Measurements from ENCODE around the gene SNX8. TPM values are rescaled to one million over a fixed set of nuclear protein-coding genes. Genes with fewer than 3 reads are reported as not detected.

The SNX8 gene
- total and polyA plus RNA-seq, 4 donors: 4.1 to 26.5 (median 20.9) TPM

DNA sequence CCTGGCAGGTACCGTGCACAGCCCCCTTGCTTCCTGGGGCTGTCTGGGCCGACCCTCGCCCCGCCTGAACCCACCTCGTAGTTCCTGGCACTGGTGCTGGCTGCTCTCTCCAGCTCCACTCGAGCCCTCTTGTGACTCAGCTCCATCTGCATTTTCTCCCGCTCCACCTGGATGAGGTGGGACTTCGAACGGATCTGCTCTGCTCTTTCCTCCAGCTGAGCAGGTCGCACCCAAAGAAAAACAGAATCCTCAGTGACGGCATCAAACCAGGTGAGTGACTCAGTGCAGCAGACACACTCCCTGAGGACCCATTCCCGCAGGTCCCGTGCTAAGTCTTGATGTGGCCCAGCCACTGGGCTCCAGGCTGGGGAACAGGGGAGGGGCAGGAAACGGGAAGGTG is 88.9 kb downstream of the SNX8 start:
- 91 to 93% methylated on average over 14 of the region's 14 CpGs for WGBS, 2 donors
- DNase-seq (no peak), ATAC-seq (ENCODE audit: low FRiP score) (no peak)
- Histone ChIP-seq H3K27me3 (ENCODE audit: control insufficient read depth in 1 of 2, insufficient read depth in 2 of 2, low read length in 1 of 2) (no peaks in the 10 kb centered on the region), H3K27ac (ENCODE audit: low read depth in 1 of 2, low read length in 2 of 2) (no peak overlapping the region), H3K36me3 (ENCODE audit: control insufficient read depth in 1 of 2, insufficient read depth in 2 of 2, low read length in 1 of 2) (peaks cover 0 to 2% of the 10 kb centered on the region in 2 donors), H3K4me1 (ENCODE audit: control insufficient read depth in 1 of 2, insufficient read depth in 2 of 2, low read length in 2 of 2) (no peaks in the 10 kb centered on the region), H3K9me3 (ENCODE audit: control insufficient read depth, low read length) (no peaks in the 10 kb centered on the region), H3K4me3 (ENCODE audit: low read length in 2 of 2) (no peak overlapping the region)
- intact Hi-C loops (cut with DNase I): no loop called here

DNA sequence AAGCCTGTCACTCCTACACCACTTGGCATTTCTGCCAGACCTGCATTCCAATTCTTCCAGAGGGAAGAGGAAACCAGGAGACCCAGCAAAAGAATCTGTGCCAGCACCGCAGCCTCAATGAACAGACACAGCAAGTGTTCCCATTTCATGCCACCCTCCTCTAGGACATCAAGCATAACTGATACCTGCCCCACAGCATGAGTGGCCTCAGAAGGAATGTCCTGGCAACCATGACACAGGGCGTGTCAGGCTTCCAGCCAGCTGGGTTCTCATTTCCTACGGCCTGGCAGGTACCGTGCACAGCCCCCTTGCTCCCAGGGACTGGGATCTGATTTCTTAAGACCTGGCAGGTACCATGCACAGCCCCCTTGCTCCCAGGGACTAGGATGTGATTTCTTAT is 89.3 kb downstream of the SNX8 start:
- Histone ChIP-seq H3K4me1 (ENCODE audit: control insufficient read depth in 1 of 2, insufficient read depth in 2 of 2, low read length in 2 of 2) (no peaks in the 10 kb centered on the region), H3K27me3 (ENCODE audit: control insufficient read depth in 1 of 2, insufficient read depth in 2 of 2, low read length in 1 of 2) (no peaks in the 10 kb centered on the region), H3K9me3 (ENCODE audit: control insufficient read depth, low read length) (no peaks in the 10 kb centered on the region), H3K36me3 (ENCODE audit: control insufficient read depth in 1 of 2, insufficient read depth in 2 of 2, low read length in 1 of 2) (peaks cover 0 to 2% of the 10 kb centered on the region in 2 donors), H3K4me3 (ENCODE audit: low read length in 2 of 2) (no peak overlapping the region), H3K27ac (ENCODE audit: low read depth in 1 of 2, low read length in 2 of 2) (no peak overlapping the region)
- no peak for ATAC-seq (ENCODE audit: low FRiP score)
- intact Hi-C loops (cut with DNase I): no loop called here
- no peak for DNase-seq
- 84 to 89% methylated on average over 4 of the region's 4 CpGs for WGBS, 2 donors

DNA sequence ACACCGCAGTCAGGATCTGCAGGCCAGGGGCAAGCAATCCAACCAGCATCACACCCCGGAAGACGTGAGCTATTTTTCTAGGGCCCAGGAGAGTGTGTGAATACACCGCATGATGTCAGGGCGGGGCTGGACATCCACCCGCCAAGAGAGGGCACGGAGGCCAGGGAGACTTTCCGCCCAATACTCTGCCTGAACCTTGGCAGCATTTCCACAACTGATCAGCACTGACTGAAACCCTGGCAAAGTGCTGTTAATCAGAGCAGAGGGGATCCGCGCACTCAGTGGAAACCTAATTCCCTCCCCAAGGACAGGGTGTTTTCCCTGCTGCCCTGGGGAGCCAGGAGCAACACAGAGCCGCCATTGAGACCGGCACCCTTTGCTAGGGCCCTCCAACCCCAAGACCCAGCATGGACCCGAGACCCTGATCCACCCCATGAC is 89.7 kb downstream of the SNX8 start:
- H3K4me3 ChIP-seq (ENCODE audit: low read length in 2 of 2): no peak overlapping the region
- DNase-seq (no peak), ATAC-seq (ENCODE audit: low FRiP score) (no peak)
- H3K4me1 ChIP-seq (ENCODE audit: control insufficient read depth in 1 of 2, insufficient read depth in 2 of 2, low read length in 2 of 2): no peaks in the 10 kb centered on the region
- no peak overlapping the region for H3K27ac ChIP-seq (ENCODE audit: low read depth in 1 of 2, low read length in 2 of 2)
- H3K9me3 ChIP-seq (ENCODE audit: control insufficient read depth, low read length): no peaks in the 10 kb centered on the region
- intact Hi-C loops (cut with DNase I): no loop called here
- 93% methylated on average over 13 of the region's 13 CpGs for WGBS, 2 donors
- no peaks in the 10 kb centered on the region for H3K27me3 ChIP-seq (ENCODE audit: control insufficient read depth in 1 of 2, insufficient read depth in 2 of 2, low read length in 1 of 2)
- peaks cover 0 to 2% of the 10 kb centered on the region in 2 donors for H3K36me3 ChIP-seq (ENCODE audit: control insufficient read depth in 1 of 2, insufficient read depth in 2 of 2, low read length in 1 of 2)

DNA sequence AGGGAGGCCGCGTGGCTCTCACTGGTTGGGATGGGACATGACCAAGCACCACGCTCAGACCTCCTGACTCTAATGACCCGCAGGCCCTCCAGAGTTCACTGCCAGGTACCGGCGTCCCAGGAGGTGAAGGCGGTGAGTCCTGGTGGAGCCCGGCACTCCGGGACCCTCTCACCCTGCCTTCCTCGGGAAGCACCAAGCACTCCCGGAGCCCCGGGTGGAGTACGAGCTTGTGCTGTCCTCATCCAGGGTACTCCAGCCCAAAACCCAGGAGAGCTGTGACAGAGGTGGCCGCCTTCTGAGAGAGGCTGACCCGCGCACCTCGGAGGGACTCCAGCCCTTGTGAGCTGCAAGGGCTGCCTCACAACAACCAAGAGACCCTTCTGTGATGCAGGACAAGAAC is 90.9 kb downstream of the SNX8 start:
- no peaks in the 10 kb centered on the region for H3K9me3 ChIP-seq (ENCODE audit: control insufficient read depth, low read length)
- H3K36me3 ChIP-seq (ENCODE audit: control insufficient read depth in 1 of 2, insufficient read depth in 2 of 2, low read length in 1 of 2): peaks cover 0 to 2% of the 10 kb centered on the region in 2 donors
- no peak overlapping the region for H3K27ac ChIP-seq (ENCODE audit: low read depth in 1 of 2, low read length in 2 of 2)
- DNase-seq: no peak
- WGBS, 2 donors: 95% methylated on average over 17 of the region's 17 CpGs
- no peak for ATAC-seq (ENCODE audit: low FRiP score)
- H3K4me3 ChIP-seq (ENCODE audit: low read length in 2 of 2): no peak overlapping the region
- intact Hi-C loops (cut with DNase I): no loop called here
- no peaks in the 10 kb centered on the region for H3K4me1 ChIP-seq (ENCODE audit: control insufficient read depth in 1 of 2, insufficient read depth in 2 of 2, low read length in 2 of 2)
- no peaks in the 10 kb centered on the region for H3K27me3 ChIP-seq (ENCODE audit: control insufficient read depth in 1 of 2, insufficient read depth in 2 of 2, low read length in 1 of 2)

DNA sequence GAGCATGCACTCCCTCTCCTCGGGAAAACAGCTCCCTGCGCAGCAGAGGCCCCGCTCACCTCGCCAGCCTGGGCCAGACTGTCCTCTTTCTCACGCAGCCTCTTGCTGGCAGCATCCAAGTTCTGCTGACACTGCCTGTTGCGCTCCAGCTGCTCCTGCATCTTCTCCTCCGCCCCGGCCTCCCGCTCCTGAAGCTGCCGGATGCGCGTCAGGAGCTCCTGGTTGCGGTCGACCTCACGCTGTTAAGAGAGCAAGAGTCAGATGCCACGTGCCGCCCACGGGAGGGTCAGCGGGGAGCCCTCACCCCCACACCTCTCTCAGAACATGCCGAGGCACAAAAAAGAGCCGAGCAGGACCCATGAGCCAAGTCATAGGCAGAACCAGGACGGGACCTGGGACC is 91.7 kb downstream of the SNX8 start:
- Histone ChIP-seq H3K36me3 (ENCODE audit: control insufficient read depth in 1 of 2, insufficient read depth in 2 of 2, low read length in 1 of 2) (peaks cover 0 to 2% of the 10 kb centered on the region in 2 donors), H3K9me3 (ENCODE audit: control insufficient read depth, low read length) (no peaks in the 10 kb centered on the region), H3K27me3 (ENCODE audit: control insufficient read depth in 1 of 2, insufficient read depth in 2 of 2, low read length in 1 of 2) (no peaks in the 10 kb centered on the region), H3K4me1 (ENCODE audit: control insufficient read depth in 1 of 2, insufficient read depth in 2 of 2, low read length in 2 of 2) (no peaks in the 10 kb centered on the region), H3K27ac (ENCODE audit: low read depth in 1 of 2, low read length in 2 of 2) (no peak overlapping the region), H3K4me3 (ENCODE audit: low read length in 2 of 2) (no peak overlapping the region)
- ATAC-seq (ENCODE audit: low FRiP score): no peak
- DNase-seq: no peak
- intact Hi-C loops (cut with DNase I): no loop called here
- WGBS, 2 donors: 94 to 95% methylated on average over 22 of the region's 22 CpGs

DNA sequence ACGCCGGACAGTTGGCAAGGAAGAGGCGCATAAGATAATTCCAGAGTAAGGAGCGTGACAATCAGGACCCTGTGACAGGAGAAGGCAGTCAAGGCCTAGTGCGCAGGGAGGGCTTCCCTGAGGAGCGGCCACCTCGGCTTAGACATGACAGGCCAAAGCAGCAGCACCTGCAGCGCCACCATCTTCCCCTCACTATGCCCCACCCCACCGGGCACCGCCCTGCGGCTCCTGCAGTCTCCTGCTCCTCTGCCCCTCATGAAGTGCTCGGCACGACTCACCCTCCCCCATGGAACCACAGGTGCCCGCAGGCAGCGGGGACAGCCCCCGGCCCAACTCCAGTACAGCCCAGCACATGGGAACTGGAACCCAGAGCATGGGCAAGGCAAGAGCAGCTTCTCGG is 93.3 kb downstream of the SNX8 start:
- Histone ChIP-seq H3K4me3 (ENCODE audit: low read length in 2 of 2) (no peak overlapping the region), H3K27me3 (ENCODE audit: control insufficient read depth in 1 of 2, insufficient read depth in 2 of 2, low read length in 1 of 2) (no peaks in the 10 kb centered on the region), H3K27ac (ENCODE audit: low read depth in 1 of 2, low read length in 2 of 2) (no peak overlapping the region), H3K9me3 (ENCODE audit: control insufficient read depth, low read length) (no peaks in the 10 kb centered on the region), H3K36me3 (ENCODE audit: control insufficient read depth in 1 of 2, insufficient read depth in 2 of 2, low read length in 1 of 2) (peaks cover 0 to 8% of the 10 kb centered on the region in 2 donors), H3K4me1 (ENCODE audit: control insufficient read depth in 1 of 2, insufficient read depth in 2 of 2, low read length in 2 of 2) (no peaks in the 10 kb centered on the region)
- DNase-seq (no peak), ATAC-seq (ENCODE audit: low FRiP score) (no peak)
- intact Hi-C loops (cut with DNase I): no loop called here
- 89 to 97% methylated on average over 17 of the region's 17 CpGs for WGBS, 2 donors

DNA sequence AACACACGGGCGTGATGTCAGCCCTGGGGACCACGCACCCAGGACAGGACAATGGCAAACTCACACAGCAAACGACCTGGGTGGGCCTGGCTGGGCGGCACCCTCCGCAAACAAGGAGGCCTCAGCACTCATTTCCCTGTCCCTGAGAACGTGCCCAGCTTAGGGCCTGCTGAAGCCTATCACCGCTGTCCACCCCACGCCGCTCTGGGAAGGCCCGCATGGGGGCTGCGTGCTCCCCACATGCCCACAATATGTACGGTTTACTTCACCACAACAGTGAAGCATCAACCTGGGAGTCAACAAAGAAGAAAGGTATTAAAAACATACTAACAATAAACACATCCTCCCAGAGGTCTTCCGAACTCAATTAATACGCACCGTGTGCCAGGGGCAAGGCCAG is 93.7 kb downstream of the SNX8 start:
- Histone ChIP-seq H3K27ac (ENCODE audit: low read depth in 1 of 2, low read length in 2 of 2) (no peak overlapping the region), H3K4me3 (ENCODE audit: low read length in 2 of 2) (no peak overlapping the region), H3K36me3 (ENCODE audit: control insufficient read depth in 1 of 2, insufficient read depth in 2 of 2, low read length in 1 of 2) (peaks cover 0 to 10% of the 10 kb centered on the region in 2 donors), H3K9me3 (ENCODE audit: control insufficient read depth, low read length) (no peaks in the 10 kb centered on the region), H3K4me1 (ENCODE audit: control insufficient read depth in 1 of 2, insufficient read depth in 2 of 2, low read length in 2 of 2) (no peaks in the 10 kb centered on the region), H3K27me3 (ENCODE audit: control insufficient read depth in 1 of 2, insufficient read depth in 2 of 2, low read length in 1 of 2) (no peaks in the 10 kb centered on the region)
- ATAC-seq (ENCODE audit: low FRiP score): no peak
- intact Hi-C loops (cut with DNase I): no loop called here
- no peak for DNase-seq
- 93 to 94% methylated on average over 16 of the region's 16 CpGs for whole genome bisulfite sequencing, 2 donors

DNA sequence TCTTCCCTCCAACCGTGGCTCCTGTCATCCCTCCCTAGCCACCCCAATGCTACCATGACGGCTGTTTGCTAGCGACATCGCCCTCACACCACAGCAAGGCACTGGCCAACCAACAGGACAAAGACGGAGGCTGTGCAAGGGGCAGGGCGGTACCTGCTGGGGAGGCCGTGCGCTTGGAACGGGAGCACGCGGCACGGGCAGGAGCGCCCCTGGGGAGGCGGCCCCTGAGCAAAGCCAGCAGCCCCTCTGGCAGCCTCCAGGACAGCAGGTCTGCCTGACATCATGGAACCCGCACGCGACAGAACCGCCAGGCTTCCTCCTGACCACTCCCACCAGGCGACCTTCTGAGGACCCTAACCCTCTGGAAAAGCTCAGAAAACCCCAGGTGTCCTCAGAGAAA is 94.2 kb downstream of the SNX8 start:
- 91 to 93% methylated on average over 19 of the region's 19 CpGs for WGBS, 2 donors
- peaks cover 0 to 11% of the 10 kb centered on the region in 2 donors for H3K36me3 ChIP-seq (ENCODE audit: control insufficient read depth in 1 of 2, insufficient read depth in 2 of 2, low read length in 1 of 2)
- ATAC-seq (ENCODE audit: low FRiP score) (no peak), DNase-seq (no peak)
- H3K4me3 ChIP-seq (ENCODE audit: low read length in 2 of 2): no peak overlapping the region
- intact Hi-C loops (cut with DNase I): no loop called here
- H3K27ac ChIP-seq (ENCODE audit: low read depth in 1 of 2, low read length in 2 of 2): no peak overlapping the region
- H3K9me3 ChIP-seq (ENCODE audit: control insufficient read depth, low read length): no peaks in the 10 kb centered on the region
- H3K4me1 ChIP-seq (ENCODE audit: control insufficient read depth in 1 of 2, insufficient read depth in 2 of 2, low read length in 2 of 2): no peaks in the 10 kb centered on the region
- no peaks in the 10 kb centered on the region for H3K27me3 ChIP-seq (ENCODE audit: control insufficient read depth in 1 of 2, insufficient read depth in 2 of 2, low read length in 1 of 2)

DNA sequence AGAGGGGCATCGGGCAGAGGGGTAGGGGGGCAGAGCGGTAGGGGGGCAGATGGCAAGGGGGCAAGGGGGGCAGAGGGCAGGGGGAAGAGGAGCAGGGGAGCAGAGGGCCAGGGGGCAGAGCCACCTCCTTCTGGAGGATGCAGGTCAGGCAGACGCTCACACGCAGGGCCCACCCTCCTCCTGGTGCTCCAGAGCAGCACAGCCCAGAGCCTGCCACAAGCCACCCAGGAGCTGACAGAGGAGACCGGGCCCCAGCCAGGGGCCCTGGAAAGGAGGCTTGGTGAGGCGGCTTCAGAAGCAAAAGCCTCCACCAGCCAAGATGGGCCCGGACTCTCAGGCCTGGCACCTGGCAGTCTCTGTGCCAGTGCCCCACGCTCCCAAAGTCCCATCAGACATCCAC is 94.6 kb downstream of the SNX8 start:
- intact Hi-C loops (cut with DNase I): no loop called here
- DNase-seq (no peak), ATAC-seq (ENCODE audit: low FRiP score) (no peak)
- no peaks in the 10 kb centered on the region for H3K27me3 ChIP-seq (ENCODE audit: control insufficient read depth in 1 of 2, insufficient read depth in 2 of 2, low read length in 1 of 2)
- H3K36me3 ChIP-seq (ENCODE audit: control insufficient read depth in 1 of 2, insufficient read depth in 2 of 2, low read length in 1 of 2): peaks cover 0 to 10% of the 10 kb centered on the region in 2 donors
- no peaks in the 10 kb centered on the region for H3K9me3 ChIP-seq (ENCODE audit: control insufficient read depth, low read length)
- H3K27ac ChIP-seq (ENCODE audit: low read depth in 1 of 2, low read length in 2 of 2): no peak overlapping the region
- no peaks in the 10 kb centered on the region for H3K4me1 ChIP-seq (ENCODE audit: control insufficient read depth in 1 of 2, insufficient read depth in 2 of 2, low read length in 2 of 2)
- no peak overlapping the region for H3K4me3 ChIP-seq (ENCODE audit: low read length in 2 of 2)
- WGBS, 2 donors: 91 to 94% methylated on average over 8 of the region's 8 CpGs
